Stimulated activated CD4-positive, alpha-beta T cell treated with anti-CD3 and anti-CD28 coated beads, Interleukin-1b, Interleukin-23, amount 100 ng/mL, for 48 hours (primary cell): ENCODE data around the gene FBXO10.
"Not testable (repeated sequence)": the region's sequence is repeated elsewhere in the genome, so short reads cannot be mapped to it uniquely, and the experiment has no call there.

Experiments
- DNase-seq: peaks from one replicate; pipeline ENCODE4 v3.0.0-alpha.2; 2020

FBXO10 gene, protein sequence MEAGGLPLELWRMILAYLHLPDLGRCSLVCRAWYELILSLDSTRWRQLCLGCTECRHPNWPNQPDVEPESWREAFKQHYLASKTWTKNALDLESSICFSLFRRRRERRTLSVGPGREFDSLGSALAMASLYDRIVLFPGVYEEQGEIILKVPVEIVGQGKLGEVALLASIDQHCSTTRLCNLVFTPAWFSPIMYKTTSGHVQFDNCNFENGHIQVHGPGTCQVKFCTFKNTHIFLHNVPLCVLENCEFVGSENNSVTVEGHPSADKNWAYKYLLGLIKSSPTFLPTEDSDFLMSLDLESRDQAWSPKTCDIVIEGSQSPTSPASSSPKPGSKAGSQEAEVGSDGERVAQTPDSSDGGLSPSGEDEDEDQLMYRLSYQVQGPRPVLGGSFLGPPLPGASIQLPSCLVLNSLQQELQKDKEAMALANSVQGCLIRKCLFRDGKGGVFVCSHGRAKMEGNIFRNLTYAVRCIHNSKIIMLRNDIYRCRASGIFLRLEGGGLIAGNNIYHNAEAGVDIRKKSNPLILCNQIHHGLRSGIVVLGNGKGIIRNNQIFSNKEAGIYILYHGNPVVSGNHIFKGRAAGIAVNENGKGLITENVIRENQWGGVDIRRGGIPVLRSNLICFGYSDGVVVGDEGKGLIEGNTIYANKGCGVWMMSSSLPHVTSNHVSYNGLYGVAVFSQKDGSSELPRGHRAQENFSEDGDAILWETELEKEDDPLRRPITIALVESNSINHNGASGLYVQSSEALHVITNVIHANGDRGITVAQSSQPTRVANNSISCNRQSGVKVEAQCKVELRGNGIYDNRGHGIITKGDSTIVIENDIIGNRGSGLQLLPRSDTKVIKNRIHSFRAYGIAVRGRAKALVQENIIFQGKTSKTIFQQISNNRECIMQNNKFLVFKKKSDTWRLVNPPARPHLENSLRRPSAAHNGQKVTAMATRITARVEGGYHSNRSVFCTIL

DNA sequence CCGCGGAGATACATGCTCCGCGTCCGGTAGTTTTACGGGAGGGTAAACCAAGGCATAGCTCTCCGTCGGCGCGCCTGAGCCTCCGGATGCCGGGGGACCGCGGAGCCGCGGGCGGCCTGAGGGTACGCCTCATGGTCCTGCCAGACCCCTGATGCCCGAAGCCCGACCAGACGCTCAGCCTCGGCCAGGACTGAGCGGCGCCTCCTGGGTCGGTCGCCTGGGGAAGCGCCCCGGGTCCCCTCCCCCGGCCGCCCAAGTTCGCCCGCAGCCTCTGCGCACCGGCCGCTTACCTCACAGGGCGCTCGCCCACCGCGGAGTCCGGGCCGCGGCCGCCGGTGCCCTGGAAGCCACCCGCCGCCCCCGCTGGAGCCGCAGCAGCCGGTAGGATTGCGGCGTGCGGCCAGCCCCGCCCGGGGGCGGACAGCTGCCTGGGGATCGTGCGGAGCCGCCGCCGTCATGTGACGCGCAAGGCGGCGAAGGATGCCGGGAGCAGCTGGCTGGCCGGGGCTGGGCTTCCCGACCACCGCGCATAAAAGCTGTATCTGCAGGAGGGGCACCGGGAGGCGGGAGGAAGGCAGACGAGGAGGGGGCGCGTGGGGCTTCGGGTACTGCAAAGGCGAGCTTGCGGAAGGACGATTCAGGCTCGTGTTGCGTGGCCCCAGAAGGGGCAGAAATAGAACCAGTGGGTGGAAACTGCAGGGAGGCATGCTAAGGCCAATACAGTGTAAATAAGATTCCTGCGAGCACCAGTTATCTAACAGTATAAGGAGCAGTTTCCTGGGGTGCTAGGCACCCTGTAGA, at the start of gene FBXO10:
Gene FBXO10 (minus strand): TSS at position 460 of the 801 bp plus-strand sequence. CDS start 34,612 bp downstream, outside the sequence.
- DNase-seq: peak; percentile 22

DNA sequence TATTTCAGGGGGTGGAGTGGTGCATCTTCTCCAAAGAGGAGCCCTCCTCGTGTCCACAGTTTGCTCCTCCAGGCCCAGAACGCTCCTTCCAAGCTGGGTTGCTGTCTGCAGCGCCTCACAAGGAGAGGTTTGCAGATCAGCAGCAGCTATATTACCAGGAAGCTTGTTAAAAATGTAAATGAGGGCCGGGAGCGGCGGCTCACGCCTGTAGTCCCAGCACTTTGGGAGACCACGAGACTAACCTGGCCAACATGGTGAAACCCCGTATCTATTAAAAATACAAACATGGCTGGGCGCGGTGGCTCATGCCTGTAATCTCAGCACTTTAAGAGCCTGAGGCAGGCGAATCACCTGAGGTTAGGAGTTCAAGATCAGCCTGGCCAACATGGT, 49.6 kb upstream of the FBXO10 start:
- DNase-seq: no peak

DNA sequence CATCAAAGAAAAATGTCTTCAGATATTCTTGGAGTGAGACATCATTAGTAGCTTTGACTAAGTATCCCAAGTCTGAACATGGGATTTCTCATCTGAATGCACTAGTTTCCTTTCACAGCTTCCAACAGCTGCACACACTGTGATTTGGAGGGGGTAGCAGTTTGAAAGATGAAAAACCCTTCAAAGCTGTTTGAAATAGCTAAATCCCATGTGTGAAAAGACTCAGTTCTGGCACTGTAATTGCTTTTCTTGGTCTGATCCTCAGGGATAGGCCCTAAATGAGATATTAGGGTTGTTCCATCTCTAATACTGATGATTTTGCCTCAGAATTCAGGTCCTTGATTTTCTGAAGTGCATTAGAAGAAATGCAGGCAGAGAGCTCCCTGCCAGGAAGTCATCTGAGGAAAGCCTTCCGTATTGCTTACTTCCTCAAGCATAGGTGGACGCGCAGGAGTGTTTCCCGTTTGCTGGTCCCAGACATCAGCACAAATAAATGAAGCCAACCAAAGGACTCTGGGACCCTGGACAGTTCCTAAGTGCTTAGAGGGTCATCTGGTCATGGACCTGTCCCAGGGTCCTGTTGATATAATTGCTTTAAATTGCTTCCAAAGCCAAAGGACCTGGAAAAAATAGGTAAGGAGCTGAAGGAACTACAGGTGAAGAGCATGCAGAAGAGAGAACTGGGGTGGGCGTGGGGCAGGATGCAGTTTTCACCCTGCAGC, 49.0 kb upstream of the FBXO10 start:
- DNase-seq: no peak

DNA sequence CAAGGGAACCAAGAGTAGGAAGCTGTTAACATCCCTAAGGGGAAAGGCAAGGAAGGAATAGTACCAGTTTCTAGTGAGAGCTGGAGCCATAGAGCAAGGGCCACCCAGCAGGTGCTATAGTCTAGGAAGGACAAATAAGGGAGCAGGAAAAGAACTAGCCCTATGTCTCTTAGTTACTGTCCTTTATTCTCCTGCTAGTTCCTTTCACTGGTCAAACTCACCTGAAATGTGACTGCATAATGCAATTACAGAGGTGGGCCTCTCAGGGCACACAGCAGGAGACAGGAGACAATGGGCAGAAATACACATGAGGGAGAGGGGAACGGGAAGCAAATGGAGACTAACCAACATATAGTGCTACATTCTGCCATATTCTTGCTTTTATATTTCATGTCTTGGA, 47.9 kb upstream of the FBXO10 start:
- no peak for DNase-seq

DNA sequence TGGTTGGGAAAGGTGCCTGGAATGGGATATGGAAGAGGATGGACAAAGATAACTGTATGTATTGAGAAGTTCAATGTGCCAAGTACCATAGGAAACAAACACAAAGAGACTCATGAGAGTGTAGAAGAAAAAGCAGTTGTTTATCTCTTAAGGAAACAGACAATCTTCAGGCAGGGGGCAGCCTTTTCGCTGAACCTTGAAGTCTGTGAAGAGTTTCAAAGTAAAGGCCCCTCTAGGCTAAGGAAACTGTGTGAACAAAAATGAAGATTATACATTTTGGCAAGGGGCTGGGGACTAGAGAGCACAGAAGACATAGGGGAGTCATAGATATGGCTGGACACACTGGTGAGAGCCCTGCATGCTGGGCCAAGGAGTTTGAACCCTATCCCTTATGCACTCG, 47.1 kb upstream of the FBXO10 start:
- DNase-seq: no peak

DNA sequence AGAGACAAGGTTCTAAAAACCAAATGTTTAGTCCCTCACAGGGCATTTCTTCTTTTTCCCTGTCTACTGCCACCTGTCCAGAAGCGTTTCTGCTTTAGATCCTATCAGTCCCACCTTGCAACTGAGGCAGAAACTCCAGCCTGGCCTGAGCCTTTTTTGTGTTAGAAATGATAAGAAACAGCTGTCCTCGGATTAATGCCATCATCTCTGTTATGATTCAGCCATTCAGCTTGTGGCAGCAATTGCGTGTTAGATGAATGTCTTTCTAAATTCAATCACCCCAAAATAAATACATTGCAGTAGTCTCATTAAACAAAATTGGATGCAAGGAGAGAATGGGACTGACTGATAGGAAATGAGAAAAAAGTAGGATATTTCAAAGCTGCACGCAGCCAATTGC, 46.3 kb upstream of the FBXO10 start:
- no peak for DNase-seq

DNA sequence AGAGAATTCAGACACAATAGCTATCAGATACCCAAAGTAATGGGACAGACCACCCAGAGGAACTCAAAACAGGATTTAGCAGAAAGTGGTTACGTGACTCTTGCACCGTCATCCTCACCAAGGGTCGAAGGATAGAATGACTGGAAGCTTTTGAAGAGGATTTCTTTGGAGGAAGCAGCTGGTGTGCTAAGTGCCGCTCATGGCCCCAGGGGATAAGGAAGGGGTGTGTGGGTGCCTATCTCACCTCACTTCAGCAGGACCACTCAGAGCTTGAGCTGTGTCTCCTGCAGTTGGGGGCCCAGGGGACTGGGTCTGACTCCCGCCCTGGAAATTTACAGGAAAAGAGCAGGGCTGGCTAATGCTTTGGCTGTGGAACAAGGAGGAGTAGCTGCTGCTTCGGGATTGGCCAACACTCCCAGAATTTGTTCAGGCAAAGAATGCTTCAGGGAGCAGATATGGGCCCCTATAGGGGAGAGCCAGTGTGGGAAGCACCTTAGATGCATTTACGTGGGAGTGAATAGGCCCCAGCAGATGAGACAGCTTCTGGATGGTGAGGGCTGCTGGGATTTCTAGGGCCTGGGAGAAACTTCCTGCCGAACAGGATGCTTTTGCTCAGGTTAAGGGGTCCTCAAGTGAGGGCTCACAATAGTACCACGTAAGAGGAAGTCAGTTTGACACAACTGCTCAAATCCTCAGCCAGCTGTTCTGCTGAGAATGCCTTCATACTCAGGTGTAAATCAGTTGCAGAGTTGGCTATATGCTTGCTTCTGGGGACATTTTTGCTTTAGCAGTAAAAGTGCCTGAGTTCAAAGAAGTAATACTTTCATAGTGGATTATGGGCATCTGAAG, 45.3 kb upstream of the FBXO10 start:
- DNase-seq: no peak

DNA sequence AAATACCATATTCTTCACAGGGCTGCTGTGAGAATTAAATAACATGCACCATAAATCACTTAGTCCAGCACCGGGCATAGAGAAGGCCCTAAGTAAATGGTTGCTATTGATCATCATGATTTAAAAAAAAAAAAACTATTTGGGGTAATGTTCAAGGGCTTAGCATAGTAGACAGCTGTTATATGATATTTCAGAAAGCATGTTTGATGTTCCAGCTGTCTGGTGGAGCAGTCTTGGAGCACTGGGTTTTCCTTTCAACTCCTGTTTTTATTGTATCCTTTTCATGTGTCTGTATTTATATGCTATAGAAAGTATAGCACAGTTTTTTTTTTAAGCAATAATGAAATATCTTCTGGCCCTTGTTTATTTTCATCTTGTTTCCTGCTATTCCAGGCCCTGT, 44.2 kb upstream of the FBXO10 start:
- no peak for DNase-seq

DNA sequence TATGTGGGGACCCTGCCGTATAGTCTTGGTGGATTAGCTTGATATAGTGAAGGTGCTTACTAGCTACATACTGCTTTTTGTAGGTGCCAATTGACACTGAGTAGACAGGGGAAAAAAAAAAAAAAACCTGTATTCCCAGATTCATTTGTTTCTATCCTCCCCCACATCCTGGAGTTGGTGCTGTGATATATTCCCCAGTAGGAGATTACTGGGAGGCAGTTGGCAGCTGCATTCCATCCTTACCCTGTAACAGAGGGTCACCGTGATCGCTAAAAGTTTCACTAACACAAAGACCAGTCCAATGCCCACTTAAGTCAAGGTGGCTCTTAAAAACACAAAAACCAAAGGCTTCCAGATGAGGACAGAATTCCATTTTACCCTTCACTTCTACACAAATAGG, 43.6 kb upstream of the FBXO10 start:
- no peak for DNase-seq

DNA sequence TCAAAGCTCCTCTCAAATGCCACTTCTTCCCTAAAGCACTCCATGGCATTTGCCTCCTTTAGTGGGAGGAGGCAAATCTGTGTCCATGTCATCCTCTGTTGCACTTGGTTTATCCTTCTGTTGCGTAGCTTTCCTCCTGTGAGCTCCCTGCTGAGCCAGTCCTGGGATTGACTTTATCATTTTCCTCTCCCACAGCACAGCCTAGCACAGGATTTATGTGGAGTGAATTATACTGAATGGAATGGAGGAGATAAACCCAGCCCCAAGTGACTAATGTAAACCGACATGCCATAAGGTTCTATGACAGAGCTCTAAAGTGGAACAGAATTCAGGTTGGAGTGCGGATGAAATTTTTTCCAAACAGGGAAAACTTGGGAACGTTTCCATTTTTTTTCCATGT, 42.6 kb upstream of the FBXO10 start:
- no peak for DNase-seq

DNA sequence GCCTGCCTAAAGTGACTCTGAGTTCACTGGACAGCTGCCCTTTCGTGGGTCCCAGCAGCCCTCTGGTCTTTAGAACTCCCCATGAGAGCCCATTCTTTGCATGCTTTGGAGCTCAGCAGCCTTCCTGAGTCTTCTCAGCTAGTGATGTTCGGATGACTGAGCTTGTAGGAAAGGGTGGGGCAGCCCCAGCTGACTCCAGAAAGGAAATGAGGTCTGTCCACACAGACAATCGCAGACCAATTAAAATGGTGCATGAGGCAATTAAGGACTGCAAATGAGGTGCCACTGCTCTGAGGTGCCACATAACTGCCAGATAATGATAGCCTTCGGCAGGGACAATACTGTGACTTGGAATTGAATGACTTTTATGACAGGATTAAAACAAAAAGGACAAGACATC, 41.7 kb upstream of the FBXO10 start:
- no peak for DNase-seq

DNA sequence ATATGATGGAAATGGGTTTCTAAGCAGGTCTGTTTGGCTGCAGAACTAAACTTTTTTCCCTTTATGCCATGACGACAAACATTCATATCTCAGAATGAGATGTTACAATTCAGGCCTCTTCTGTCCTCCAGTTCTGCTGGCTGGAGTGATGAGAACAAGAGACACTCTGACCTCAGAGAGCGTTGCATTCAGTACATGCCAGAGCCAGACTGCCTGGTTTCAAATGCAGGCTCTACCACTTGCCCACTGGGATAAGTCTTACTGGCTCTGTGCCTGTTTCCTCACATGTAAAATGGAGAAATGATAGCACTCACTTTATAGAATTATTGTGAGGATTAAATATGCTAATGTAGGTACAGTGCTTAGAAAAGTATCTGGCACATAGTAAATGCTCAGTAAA, 41.0 kb upstream of the FBXO10 start:
- no peak for DNase-seq

DNA sequence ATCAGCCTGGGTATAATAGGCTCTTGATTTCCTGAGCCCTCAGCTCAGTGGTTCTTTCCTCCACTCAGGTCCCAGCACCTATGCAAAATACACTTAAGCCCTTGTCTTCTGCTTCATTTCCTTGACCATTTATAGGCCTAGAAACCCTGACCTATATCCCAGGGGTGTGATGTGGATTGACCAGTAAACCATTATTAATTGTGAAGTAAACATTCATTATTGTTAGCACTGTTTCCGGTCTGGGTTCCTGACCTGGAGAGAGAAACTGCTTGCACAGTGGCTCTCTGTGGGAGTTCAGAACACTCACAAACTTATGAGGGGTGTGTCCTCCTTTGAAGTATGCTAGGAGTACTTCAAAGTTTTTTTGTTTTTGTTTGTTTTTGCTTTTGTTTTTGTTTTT, 35.8 kb upstream of the FBXO10 start:
- DNase-seq: no peak

DNA sequence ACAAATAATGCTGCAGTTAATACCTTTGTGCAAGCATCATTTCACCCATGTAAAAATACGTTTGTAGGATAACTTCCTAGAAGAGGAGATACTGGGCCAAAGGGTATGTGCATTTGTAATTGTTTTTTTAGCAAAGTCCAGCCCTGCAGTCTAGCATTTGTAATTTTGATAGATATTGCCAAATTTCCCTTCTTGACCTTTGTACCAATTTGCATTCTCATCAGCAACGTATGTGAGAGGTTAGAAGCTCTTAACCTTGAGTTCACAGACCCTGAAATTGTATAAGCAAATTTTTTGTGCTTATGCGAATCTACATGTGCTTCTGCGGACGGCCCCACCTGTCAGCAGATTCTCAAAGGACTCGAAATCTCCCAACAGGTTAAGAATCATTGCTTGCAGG, 34.8 kb upstream of the FBXO10 start:
- DNase-seq: no peak

DNA sequence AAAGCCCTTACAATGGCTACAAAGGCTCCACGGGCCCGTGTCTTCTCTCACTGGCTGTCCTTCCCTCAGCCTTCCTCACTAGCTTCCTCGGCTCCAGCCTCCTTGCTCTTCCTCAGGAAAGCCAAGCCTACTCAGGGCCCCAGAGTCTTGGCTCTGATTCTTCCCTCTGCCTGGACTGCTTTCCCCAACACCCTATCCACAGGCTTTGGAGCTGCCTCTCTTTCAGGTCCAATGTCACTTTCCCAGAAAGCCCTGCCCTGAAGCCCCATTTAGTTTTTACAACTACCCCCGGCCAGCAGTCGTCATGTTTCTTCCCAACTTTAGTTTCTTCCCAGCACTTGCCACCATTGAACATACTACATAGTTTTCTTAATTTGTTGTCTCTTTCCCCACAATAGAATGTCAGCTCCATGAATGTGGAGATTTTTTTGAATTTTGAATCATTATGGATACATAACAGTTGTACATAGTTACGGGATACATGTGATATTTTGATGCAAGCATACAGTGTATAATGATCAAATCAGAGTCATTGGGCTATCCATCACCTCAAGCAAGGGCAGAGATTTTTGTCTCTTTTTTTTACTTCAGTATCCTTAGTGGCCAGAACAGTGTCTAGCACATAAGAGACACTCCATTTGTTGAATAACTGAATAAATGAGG, 33.7 kb upstream of the FBXO10 start:
- DNase-seq: no peak

DNA sequence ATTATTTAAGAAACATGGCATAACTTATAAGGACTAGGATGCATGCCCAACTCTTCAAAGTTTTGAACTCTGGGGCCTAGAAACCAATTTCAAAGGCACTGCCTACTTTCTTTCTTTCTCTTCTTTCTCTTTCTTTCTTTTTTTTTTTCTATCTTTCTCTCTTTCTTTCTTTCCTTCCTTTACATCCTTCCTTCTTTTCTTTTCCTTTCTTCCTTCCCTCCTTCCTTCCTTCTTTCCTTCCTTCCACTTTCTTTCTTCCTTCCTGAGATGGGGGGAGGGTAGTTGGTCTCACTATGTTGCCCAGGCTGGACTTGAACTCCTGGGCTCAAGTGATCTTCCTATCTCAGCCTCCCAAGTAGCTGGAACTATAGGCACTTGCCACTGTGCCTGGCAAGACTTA, 32.1 kb upstream of the FBXO10 start:
- DNase-seq: no peak

DNA sequence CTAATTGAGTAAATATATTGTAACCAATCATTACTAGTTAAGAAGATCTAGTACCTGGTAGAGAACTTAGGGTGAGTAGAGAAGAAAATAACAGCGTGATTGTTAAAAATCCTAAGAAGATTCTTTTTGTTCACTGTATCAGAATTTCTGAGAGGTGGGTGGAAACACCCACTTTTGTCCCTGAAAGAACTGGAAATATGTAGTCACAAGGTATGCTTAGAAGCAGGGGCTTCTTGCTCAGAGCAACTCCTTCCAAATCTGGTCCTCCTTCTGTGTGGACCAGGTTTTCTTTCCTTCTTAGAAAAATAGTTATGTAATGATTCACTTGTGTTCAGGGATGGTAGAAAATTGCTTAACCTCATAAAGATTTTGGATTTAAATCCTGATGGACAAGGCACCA, 28.1 kb upstream of the FBXO10 start:
- DNase-seq: no peak

DNA sequence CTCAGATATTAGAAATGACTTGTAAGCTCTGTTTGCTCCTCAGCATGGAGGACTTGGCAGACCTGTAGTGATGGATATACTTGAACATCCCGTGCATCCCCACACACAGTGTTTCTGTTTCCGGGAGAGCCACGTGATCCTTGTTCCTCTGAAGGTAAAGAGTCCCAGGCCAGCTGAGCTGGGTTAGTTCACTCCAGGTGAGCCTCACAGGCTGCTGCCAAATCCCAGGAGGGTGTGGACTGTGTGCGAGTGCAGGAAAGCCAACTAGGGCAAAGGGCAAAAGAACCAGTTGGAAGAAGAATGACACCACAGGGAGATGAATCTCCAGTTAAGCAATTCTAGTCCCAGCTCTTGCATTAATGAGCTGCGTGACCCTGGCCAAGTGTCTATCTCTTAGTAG, 26.6 kb upstream of the FBXO10 start:
- DNase-seq: no peak

DNA sequence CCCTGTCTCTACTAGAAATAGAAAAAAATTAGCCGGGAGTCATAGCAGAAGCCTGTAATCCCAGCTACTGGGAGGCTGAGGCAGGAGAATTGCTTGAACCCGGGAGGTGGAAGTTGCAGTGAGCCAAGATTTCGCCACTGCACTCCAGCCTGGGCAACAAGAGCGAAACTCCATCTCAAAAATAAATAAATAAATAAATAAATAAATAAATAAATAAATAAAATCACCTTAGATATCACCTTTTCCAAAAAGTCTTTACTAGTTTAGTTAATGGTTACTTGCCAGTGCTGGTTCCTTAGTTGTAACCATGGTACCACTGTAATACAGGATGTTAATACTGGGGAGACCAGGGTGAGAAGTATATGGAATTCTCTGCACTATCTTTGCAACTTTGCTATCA, 25.9 kb upstream of the FBXO10 start:
- DNase-seq: not testable (repeated sequence)

DNA sequence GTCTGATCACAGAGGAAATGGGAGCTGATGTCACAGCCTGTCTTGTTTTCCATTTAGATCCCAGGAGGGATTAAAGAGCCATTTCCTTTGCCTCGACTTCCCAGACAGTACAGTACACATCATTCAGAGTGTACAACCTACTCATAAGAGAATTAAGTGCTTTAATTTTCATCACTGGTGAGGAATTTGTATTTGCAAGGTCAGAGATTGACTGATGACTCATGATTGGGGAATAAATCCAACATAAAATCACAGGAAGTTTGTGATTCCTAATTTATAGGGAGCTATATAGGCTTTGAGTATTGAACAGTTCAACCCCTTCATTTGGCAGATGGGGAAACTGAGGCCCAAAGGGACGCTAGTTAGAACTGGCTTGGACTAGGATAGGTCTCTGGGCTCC, 20.3 kb upstream of the FBXO10 start:
- no peak for DNase-seq

DNA sequence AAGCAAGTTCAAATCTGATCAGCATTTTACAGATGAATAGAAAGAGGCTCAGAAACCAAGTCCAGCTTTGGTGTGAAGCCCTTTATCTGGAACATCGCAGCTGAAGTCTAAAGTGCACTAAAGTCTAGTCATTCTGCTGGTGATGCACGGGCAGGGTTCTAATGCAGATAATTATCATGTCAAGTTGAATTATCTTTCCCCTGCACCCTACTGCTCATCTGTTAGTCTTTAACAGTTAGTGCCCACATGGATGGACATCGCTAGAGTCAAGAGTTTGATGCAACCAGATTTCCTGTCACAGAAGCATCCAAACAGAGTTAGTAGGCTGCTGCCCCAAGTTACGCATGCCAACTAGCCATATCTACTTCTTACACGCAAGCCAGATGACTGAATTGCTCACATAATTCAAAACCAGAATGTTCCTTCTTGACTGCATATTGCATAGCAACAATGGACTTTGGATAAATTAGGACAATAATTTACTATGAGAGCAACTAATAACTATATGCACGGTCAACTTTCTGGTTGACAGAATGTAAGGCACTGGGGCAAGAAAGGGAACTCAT, 17.8 kb upstream of the FBXO10 start:
- DNase-seq: no peak
